OCI-LY3 (cell line): ENCODE measurements around the gene TRAPPC14.

Experiments used
- H2AFZ ChIP-seq: fragments of 200-600, 300-600 bp; shearing (Covaris generic); 2 replicates; pipeline ENCODE4 v1.6.0; 2014; ENCODE audit warnings: antibody characterized with exemption, low read depth, low read length
- H3K27ac ChIP-seq: fragments of 200-600, 300-600 bp; sonication (generic); 2 replicates; pipeline ENCODE4 v1.5.1; 2014; ENCODE audit warnings: mild to moderate bottlenecking, low read length, moderate library complexity, mixed read lengths
- H3K27me3 ChIP-seq: fragments of 200-600, 300-600 bp; sonication (generic); 2 replicates; pipeline ENCODE4 v1.6.1; 2014; ENCODE audit warnings: low read depth, low read length, mixed read lengths
- H3K36me3 ChIP-seq: fragments of 200-600, 300-600 bp; sonication (generic); replicated peaks from 2 replicates; pipeline ENCODE3; 2014; ENCODE audit warnings: low read depth, low read length, mixed read lengths
- H3K4me1 ChIP-seq: fragments of 300-600, 200-600 bp; sonication (generic); 2 replicates; pipeline ENCODE4 v1.6.1; 2014; ENCODE audit warnings: low read length, mixed read lengths
- H3K4me2 ChIP-seq: fragments of 200-600, 300-600 bp; sonication (generic); 2 replicates; pipeline ENCODE4 v1.6.1; 2014; ENCODE audit warnings: low read length, mixed read lengths
- H3K4me3 ChIP-seq: fragments of 300-600, 200-600 bp; sonication (generic); 2 replicates; pipeline ENCODE4 v1.5.1; 2014; ENCODE audit warnings: antibody characterized with exemption, mild to moderate bottlenecking, low read length, moderate library complexity
- H3K79me2 ChIP-seq: fragments of 300-600, 200-600 bp; shearing (Covaris generic); 2 replicates; pipeline ENCODE4 v1.6.1; 2014; ENCODE audit warnings: mild to moderate bottlenecking, low read length, mixed read lengths
- H3K9ac ChIP-seq: fragments of 300-600, 200-600 bp; shearing (Covaris generic); 2 replicates; pipeline ENCODE4 v1.6.0; 2014; ENCODE audit warnings: mild to moderate bottlenecking, low read length, moderate library complexity
- H3K9me3 ChIP-seq: fragments of 200-600, 300-600 bp; shearing (Covaris generic); 2 replicates; pipeline ENCODE4 v1.6.1; 2014; ENCODE audit warnings: low read length, mixed read lengths; ENCODE audit not compliant: insufficient read depth
- H4K20me1 ChIP-seq: fragments of 200-600, 300-600 bp; sonication (generic); 2 replicates; pipeline ENCODE4 v1.6.1; 2016; ENCODE audit warnings: low read length, mixed read lengths; ENCODE audit not compliant: insufficient read depth
- EZH2phosphoT487 ChIP-seq: fragments of 200-600 bp; shearing (Covaris generic); IDR thresholded peaks from 2 replicates; pipeline ENCODE4 v1.6.1; 2018; ENCODE audit warnings: antibody characterized with exemption, mixed run types, low read depth
- TF ChIP-seq, protein P1 (sequence below): fragments of 200-600, 300-600 bp; sonication (generic); IDR thresholded peaks from 2 replicates; pipeline ENCODE4 v1.5.1; 2014; ENCODE audit warnings: antibody characterized with exemption, low read length, low read depth

The TRAPPC14 gene

DNA sequence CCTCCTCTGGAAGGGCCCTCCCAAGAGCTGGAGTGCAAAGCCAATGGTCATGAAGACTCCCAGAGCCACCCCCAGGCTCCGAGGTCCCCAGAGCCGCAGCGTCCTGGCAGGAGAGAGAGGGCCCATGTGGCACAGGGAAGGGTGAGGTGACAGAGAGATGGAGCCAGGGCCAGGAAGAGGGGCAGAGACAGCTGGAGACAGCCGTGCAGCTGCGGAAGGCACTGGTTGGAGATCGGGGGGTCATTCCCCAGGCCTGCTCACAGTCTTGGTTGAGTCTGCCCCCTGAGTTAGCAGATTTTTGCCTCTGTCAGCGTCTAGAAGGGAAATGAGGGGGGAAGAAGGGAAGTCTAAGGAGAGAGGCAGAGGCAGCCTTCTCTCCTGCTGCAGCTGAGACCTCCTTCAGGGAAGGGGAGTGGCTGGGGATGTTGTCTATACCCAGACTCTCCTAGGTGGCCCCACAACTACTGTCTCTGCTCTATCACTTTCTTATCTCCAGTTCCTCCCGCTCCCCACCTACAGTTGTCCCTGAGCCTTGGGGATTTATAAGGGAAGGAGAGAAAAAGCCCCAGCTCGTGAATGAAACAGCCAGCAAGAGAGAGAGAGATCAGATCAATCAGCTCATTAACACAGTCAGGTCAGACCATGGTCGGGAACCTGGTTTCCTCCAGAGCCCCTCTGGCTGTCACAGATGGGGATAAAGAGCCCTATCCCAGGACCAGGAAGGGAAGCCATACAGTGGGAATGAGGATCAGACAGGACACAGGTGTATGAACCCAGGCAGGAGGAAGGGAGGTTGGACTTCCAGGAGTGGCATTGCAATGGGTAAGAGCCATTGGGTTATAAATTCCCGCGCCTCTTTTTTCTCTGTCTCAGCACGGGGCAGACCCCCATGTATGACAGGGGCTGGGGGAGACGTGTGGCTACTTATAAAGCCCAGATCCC is 8.7 kb upstream of the TRAPPC14 start:
- Histone ChIP-seq H3K4me2 (peak overlapping the region; percentile 55), H3K9ac (peak overlapping the region; percentile 2; the same call in 1 of the 2 replicates), H3K27me3 (peaks cover 34% of the 10 kb centered on the region), H3K36me3 (no peaks in the 10 kb centered on the region), H2AFZ (no peak overlapping the region), H3K27ac (no peak overlapping the region), H3K4me3 (peak overlapping the region; percentile 58), H3K4me1 (peaks cover 32% of the 10 kb centered on the region), H4K20me1 (no peaks in the 10 kb centered on the region), H3K9me3 (no peaks in the 10 kb centered on the region), H3K79me2 (no peaks in the 10 kb centered on the region)
- TF ChIP-seq, protein P1, sequence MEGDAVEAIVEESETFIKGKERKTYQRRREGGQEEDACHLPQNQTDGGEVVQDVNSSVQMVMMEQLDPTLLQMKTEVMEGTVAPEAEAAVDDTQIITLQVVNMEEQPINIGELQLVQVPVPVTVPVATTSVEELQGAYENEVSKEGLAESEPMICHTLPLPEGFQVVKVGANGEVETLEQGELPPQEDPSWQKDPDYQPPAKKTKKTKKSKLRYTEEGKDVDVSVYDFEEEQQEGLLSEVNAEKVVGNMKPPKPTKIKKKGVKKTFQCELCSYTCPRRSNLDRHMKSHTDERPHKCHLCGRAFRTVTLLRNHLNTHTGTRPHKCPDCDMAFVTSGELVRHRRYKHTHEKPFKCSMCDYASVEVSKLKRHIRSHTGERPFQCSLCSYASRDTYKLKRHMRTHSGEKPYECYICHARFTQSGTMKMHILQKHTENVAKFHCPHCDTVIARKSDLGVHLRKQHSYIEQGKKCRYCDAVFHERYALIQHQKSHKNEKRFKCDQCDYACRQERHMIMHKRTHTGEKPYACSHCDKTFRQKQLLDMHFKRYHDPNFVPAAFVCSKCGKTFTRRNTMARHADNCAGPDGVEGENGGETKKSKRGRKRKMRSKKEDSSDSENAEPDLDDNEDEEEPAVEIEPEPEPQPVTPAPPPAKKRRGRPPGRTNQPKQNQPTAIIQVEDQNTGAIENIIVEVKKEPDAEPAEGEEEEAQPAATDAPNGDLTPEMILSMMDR: no peak
- TF ChIP-seq EZH2phosphoT487: no peak

DNA sequence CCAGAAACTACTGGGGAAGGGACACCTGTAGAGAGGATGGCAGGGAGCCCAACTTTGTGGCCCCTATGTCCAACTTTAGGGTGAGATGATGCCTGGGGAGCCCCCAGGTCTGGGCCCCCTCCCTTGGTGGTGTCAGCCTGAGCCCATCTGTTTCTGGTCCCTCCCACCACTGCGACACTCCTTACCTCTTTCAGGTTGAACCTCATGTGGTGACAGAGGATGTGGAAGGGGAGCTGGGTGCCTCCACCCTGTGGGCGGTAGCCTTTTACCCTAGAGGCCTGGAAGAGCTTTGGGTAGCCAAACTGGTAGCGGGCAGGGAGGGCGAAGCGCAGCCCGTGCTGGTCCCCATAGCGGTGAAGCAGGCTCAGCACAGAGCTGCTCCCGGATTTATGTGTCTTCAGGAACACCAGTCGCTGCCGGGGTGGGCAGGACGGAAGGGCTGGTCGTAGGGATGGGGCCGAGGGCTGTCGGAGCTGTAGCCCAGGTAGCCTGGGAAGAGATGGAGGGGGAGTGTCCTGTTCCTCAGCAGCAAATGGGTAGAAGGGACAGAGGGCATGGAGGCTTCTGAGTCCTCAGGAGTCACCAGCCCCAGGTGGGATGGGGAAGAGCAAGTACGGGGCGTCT is 7.9 kb upstream of the TRAPPC14 start:
- H3K36me3 ChIP-seq: no peaks in the 10 kb centered on the region
- peaks cover 34% of the 10 kb centered on the region for H3K27me3 ChIP-seq
- no peaks in the 10 kb centered on the region for H4K20me1 ChIP-seq
- TF ChIP-seq EZH2phosphoT487: no peak
- no peak overlapping the region for H3K4me2 ChIP-seq
- H3K9me3 ChIP-seq: no peaks in the 10 kb centered on the region
- no peak overlapping the region for H2AFZ ChIP-seq
- H3K27ac ChIP-seq: no peak overlapping the region
- peaks cover 32% of the 10 kb centered on the region for H3K4me1 ChIP-seq
- no peak overlapping the region for H3K4me3 ChIP-seq
- H3K79me2 ChIP-seq: no peaks in the 10 kb centered on the region
- H3K9ac ChIP-seq: no peak overlapping the region

DNA sequence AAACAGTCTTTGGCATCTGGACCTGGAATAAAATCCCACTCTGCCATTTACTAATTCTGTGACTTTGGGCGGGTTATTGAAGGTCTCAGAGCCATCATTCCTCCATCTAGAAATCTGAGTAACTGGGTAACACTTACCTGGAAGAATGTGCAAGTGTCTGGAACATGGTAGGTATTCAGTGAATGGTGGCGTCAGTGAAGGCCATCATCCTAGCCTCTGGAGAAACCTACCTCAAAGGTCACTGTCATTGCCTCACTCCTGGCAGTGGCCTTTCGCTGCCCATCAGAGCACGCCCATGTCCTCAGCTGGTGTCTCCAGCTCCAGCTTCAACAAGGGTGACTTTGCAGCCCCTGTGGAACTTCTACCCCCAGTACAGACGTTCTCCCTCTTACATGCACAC is 5.3 kb upstream of the TRAPPC14 start:
- H3K27ac ChIP-seq: no peak overlapping the region
- TF ChIP-seq, protein P1: no peak
- no peak for TF ChIP-seq EZH2phosphoT487
- no peak overlapping the region for H2AFZ ChIP-seq
- no peak overlapping the region for H3K4me2 ChIP-seq
- H3K79me2 ChIP-seq: no peaks in the 10 kb centered on the region
- H3K27me3 ChIP-seq: peaks cover 34% of the 10 kb centered on the region
- no peak overlapping the region for H3K9ac ChIP-seq
- H3K4me3 ChIP-seq: no peak overlapping the region
- H4K20me1 ChIP-seq: no peaks in the 10 kb centered on the region
- no peaks in the 10 kb centered on the region for H3K36me3 ChIP-seq
- peaks cover 21% of the 10 kb centered on the region for H3K4me1 ChIP-seq
- no peaks in the 10 kb centered on the region for H3K9me3 ChIP-seq

DNA sequence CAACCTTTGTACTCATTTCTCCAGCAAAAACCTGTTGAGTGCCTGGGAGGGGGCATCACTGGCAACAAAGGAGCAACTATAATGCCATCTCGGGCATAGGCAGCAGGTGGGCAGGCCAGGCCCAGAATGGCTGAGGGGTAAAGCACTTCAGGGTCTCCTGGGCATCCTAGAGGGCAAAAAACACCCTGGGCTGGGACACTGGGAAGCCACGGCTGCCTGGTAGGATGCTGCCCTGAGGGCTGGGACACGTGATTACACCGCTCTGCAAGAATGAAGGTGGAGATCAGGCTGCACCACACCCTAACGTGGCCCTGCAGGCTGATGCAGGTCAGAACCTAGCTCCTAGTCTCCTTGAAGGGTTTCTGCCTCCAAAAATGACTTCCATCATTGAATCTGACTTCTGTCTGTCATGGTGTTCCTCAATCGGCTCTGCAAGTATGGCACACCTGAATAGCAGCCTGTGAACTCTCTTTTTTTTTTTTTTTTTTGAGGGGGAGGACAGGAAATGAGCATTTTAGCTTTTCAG is 4.5 kb upstream of the TRAPPC14 start:
- Histone ChIP-seq H2AFZ (no peak overlapping the region), H4K20me1 (no peaks in the 10 kb centered on the region), H3K36me3 (no peaks in the 10 kb centered on the region), H3K4me2 (no peak overlapping the region), H3K27me3 (peaks cover 29% of the 10 kb centered on the region), H3K9me3 (no peaks in the 10 kb centered on the region), H3K79me2 (peaks cover 3% of the 10 kb centered on the region; the same call in 1 of the 2 replicates), H3K27ac (no peak overlapping the region), H3K4me3 (no peak overlapping the region), H3K4me1 (peaks cover 13% of the 10 kb centered on the region), H3K9ac (no peak overlapping the region)
- TF ChIP-seq EZH2phosphoT487: no peak
- TF ChIP-seq, protein P1: no peak
